DND-41 (cell line): Measurements from ENCODE around the gene PRKAR1B.

ENCODE experiments used
- ATAC-seq: fragments of 200-7000 bp; cut with Tn5 transposase; 3 replicates; pipeline ENCODE4 v1.9.1; 2021; ENCODE audit warnings: low read depth; ENCODE audit not compliant: insufficient read depth
- DNase-seq: peaks from one replicate; pipeline ENCODE4 v3.0.0-alpha.2; 2020
- H2AFZ ChIP-seq: 2 replicates; pipeline ENCODE4 v1.6.0; 2012; ENCODE audit warnings: low read depth, low read length
- H3K27ac ChIP-seq: 2 replicates; pipeline ENCODE4 v1.5.1; 2012; ENCODE audit warnings: low read length, inconsistent platforms
- H3K27me3 ChIP-seq: fragments of 200-600 bp; sonication (generic); 2 replicates; pipeline ENCODE4 v1.6.0; 2012; ENCODE audit warnings: low read length, mild to moderate bottlenecking, inconsistent platforms; ENCODE audit not compliant: insufficient read depth, poor library complexity
- H3K36me3 ChIP-seq: 2 replicates; pipeline ENCODE4 v1.5.1; 2012; ENCODE audit warnings: low read length, inconsistent platforms; ENCODE audit not compliant: insufficient read depth
- H3K4me1 ChIP-seq: 2 replicates; pipeline ENCODE4 v1.5.1; 2012; ENCODE audit warnings: mild to moderate bottlenecking, low read length; ENCODE audit not compliant: insufficient read depth
- H3K4me2 ChIP-seq: 2 replicates; pipeline ENCODE4 v1.6.0; 2012; ENCODE audit warnings: mild to moderate bottlenecking, moderate library complexity, low read length, inconsistent platforms; ENCODE audit not compliant: insufficient read depth
- H3K4me3 ChIP-seq, 2 experiments: fragments of 200-600 bp in 1 of 2; shearing (Covaris generic) in 1 of 2; 2 replicates each; pipeline ENCODE4 v1.5.1; 2012 to 2016; ENCODE audit warnings: inconsistent platforms in 2 of 2, low read length in 2 of 2, mild to moderate bottlenecking in 2 of 2, low read depth in 1 of 2, moderate library complexity in 1 of 2
- H3K79me2 ChIP-seq: 2 replicates; pipeline ENCODE4 v1.6.0; 2012; ENCODE audit warnings: low read length, inconsistent platforms; ENCODE audit not compliant: insufficient read depth
- H3K9ac ChIP-seq: 2 replicates; pipeline ENCODE4 v1.6.0; 2012; ENCODE audit warnings: low read depth, mild to moderate bottlenecking, inconsistent platforms, low read length, moderate library complexity
- H3K9me3 ChIP-seq: 2 replicates; pipeline ENCODE4 v1.5.1; 2012; ENCODE audit warnings: low read length, moderate library complexity, mild to moderate bottlenecking, inconsistent platforms; ENCODE audit not compliant: insufficient read depth, severe bottlenecking
- H4K20me1 ChIP-seq: 2 replicates; pipeline ENCODE4 v1.6.0; 2012; ENCODE audit warnings: low read length; ENCODE audit not compliant: insufficient read depth
- EZH2 ChIP-seq: IDR thresholded peaks from 3 replicates; pipeline ENCODE4 v1.6.1; 2012; ENCODE audit warnings: borderline replicate concordance, low read depth, mild to moderate bottlenecking, moderate library complexity, low read length, inconsistent platforms; ENCODE audit not compliant: severe bottlenecking
- TF ChIP-seq, protein P1 (sequence below): IDR thresholded peaks from 2 replicates; pipeline ENCODE4 v1.5.1; 2012; ENCODE audit warnings: borderline replicate concordance, low read length, moderate library complexity, mild to moderate bottlenecking; ENCODE audit not compliant: poor library complexity, severe bottlenecking; ENCODE audit errors: extremely low read depth

The PRKAR1B gene

DNA sequence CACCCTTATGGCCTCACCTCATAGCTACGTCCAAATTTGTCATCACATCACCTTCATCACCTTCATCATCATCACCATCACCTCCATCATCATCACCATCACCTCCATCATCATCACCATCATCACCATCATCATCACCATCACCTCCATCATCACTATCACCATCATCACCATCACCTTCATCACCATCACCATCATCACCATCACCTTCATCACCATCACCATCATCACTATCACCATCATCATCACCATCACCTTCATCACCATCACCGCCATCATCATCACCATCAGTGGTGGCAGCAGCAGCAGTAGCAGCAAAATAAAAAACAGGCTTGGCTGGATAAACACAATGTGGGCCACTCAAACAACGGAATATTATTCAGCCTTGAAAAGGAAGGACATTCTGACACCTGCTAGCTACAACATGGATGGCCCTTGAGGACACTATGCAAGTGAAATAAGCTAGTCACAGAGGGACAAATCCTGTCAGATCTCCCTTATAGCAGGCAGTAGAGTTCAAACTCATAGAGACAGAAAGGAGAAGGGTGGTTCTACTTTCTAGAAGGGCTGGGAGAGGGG is 159.7 kb downstream of the PRKAR1B start:
- no peak overlapping the region for H3K4me2 ChIP-seq
- TF ChIP-seq, protein P1, sequence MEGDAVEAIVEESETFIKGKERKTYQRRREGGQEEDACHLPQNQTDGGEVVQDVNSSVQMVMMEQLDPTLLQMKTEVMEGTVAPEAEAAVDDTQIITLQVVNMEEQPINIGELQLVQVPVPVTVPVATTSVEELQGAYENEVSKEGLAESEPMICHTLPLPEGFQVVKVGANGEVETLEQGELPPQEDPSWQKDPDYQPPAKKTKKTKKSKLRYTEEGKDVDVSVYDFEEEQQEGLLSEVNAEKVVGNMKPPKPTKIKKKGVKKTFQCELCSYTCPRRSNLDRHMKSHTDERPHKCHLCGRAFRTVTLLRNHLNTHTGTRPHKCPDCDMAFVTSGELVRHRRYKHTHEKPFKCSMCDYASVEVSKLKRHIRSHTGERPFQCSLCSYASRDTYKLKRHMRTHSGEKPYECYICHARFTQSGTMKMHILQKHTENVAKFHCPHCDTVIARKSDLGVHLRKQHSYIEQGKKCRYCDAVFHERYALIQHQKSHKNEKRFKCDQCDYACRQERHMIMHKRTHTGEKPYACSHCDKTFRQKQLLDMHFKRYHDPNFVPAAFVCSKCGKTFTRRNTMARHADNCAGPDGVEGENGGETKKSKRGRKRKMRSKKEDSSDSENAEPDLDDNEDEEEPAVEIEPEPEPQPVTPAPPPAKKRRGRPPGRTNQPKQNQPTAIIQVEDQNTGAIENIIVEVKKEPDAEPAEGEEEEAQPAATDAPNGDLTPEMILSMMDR, result no peak
- no peak for TF ChIP-seq EZH2
- ATAC-seq (no peak), DNase-seq (no peak)
- no peak overlapping the region for H3K4me3 ChIP-seq
- peaks cover 41% of the 10 kb centered on the region for H3K36me3 ChIP-seq
- peaks cover 25% of the 10 kb centered on the region for H4K20me1 ChIP-seq
- no peak overlapping the region for H2AFZ ChIP-seq
- no peaks in the 10 kb centered on the region for H3K27me3 ChIP-seq
- no peaks in the 10 kb centered on the region for H3K9me3 ChIP-seq
- no peaks in the 10 kb centered on the region; the same call in 1 of the 2 replicates for H3K4me1 ChIP-seq
- H3K27ac ChIP-seq, result no peak overlapping the region
- peaks cover 8% of the 10 kb centered on the region for H3K79me2 ChIP-seq
- no peak overlapping the region for H3K9ac ChIP-seq

DNA sequence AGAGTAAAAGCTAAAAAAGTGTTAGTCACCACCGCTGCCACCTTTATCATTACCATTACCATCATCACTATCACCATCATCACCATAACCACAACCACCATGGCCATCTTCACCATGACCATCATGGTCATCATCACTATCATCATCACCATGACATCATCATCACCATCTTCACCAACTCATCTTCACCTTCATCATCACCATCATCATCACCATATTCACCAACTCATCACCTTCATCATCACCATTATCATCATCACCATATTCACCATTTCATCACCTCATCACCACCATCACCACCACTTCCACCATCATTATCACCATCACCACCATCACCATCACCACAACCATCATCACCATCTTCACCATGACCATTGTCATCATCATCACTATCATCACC is 161.0 kb downstream of the PRKAR1B start:
- Histone ChIP-seq H3K4me1 (no peaks in the 10 kb centered on the region; the same call in 1 of the 2 replicates), H4K20me1 (peaks cover 30% of the 10 kb centered on the region), H3K79me2 (peaks cover 8% of the 10 kb centered on the region), H3K4me2 (no peak overlapping the region), H3K4me3 (no peak overlapping the region), H3K9me3 (no peaks in the 10 kb centered on the region), H3K9ac (no peak overlapping the region), H3K36me3 (peaks cover 40% of the 10 kb centered on the region), H3K27ac (no peak overlapping the region), H2AFZ (no peak overlapping the region), H3K27me3 (no peaks in the 10 kb centered on the region)
- TF ChIP-seq EZH2, result no peak
- TF ChIP-seq, protein P1, result no peak
- no peak for ATAC-seq
- DNase-seq, result no peak

DNA sequence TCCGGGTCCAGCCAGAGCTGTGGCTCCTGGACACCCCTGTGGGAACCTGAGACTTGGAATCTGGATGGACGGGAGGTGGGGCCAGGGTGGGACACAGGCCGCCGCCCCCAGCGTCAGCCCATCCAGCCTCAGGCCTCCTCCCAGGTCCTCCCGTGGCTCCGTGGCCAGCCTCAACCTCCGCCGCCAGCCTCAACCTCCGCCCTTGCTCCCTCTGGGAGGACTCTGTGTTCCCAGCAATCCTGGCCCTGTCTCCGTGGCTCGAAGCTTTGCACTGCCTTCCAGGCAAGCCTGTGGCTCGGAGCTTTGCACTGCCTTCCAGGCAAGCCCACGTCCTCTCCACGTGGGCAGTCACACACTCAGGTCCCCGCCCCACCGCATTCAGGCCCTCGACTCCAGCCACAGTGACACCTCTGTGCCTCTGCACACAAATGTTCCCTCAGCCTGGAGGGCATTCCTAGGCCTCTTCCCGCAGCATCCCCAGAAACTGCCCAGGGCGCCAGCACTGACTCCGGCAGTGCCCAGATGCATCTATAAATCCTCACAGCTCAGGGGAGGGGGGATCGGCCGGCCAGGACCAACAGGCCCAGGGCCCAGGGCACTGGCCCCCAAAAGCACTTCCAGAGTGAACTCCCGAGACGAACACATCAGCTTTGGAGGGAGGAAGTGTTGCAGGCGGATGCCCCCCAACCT is 162.8 kb downstream of the PRKAR1B start:
- no peak overlapping the region for H3K4me2 ChIP-seq
- no peaks in the 10 kb centered on the region; the same call in 1 of the 2 replicates for H3K4me1 ChIP-seq
- H3K27ac ChIP-seq, result no peak overlapping the region
- peaks cover 36% of the 10 kb centered on the region for H3K36me3 ChIP-seq
- no peak for ATAC-seq
- TF ChIP-seq EZH2, result no peak
- TF ChIP-seq, protein P1, result no peak
- DNase-seq, result no peak
- H3K9me3 ChIP-seq, result no peaks in the 10 kb centered on the region
- H3K27me3 ChIP-seq, result no peaks in the 10 kb centered on the region
- no peak overlapping the region for H2AFZ ChIP-seq
- peaks cover 38% of the 10 kb centered on the region for H4K20me1 ChIP-seq
- H3K9ac ChIP-seq, result no peak overlapping the region
- H3K79me2 ChIP-seq, result peaks cover 8% of the 10 kb centered on the region
- no peak overlapping the region for H3K4me3 ChIP-seq
